GM12878 (cell line): Measurements from ENCODE around the gene UNC13A. TPM values are rescaled to one million over a fixed set of nuclear protein-coding genes. Genes with fewer than 3 reads are reported as not detected.
"Not testable (repeated sequence)": the region's sequence is repeated elsewhere in the genome, so short reads cannot be mapped to it uniquely, and the experiment has no call there.

Experiments used
- ATAC-seq: fragments of 200-7000 bp; cut with Tn5 transposase; 3 replicates; pipeline ENCODE4 v1.9.1; 2020; ENCODE audit warnings: mild to moderate bottlenecking, moderate library complexity
- BruUV-seq: library from RNA; stranded (reverse); fragments of 400-500 nt; replicated peaks from 2 replicates; lab custom pipeline; 2021; lab: Mats Ljungman, UMichigan
- CTCF ChIA-PET: fragments of 300-600 bp; sonication (Branson Sonifier 250); formaldehyde crosslinking; extraction: SDS; loops from one replicate; lab custom pipeline; 2021; ENCODE audit warnings: inconsistent platforms; lab: Yijun Ruan, JAX
- POLR2A ChIA-PET: fragments of 350-600 bp; formaldehyde crosslinking; extraction: SDS; loops from one replicate; lab custom pipeline; 2021; ENCODE audit warnings: inconsistent platforms; lab: Charles Lee
- RAD21 ChIA-PET: fragments of 300-600 bp; sonication (Branson Sonifier 250); formaldehyde crosslinking; loops from one replicate; lab custom pipeline; 2023; ENCODE audit warnings: antibody characterized with exemption; ENCODE audit not compliant: unreplicated experiment; lab: Charles Lee
- SMC1A ChIA-PET: fragments of 300-600 bp; sonication (Branson Sonifier 250); formaldehyde crosslinking; loops from one replicate; lab custom pipeline; 2023; ENCODE audit not compliant: unreplicated experiment, uncharacterized antibody; lab: Charles Lee
- DNase-seq: peaks from one replicate; pipeline ENCODE4 v3.0.0-alpha.2; 2011; ENCODE audit warnings: low read depth, low spot score
- FAIRE-seq: peaks from 3 replicates; lab custom pipeline; 2011; peaks lifted over from hg19 to GRCh38; lab: Jason Lieb, UNC
- H2AFZ ChIP-seq: 2 replicates; pipeline ENCODE4 v1.6.0; 2011; ENCODE audit warnings: low read depth, low read length, control low read depth; ENCODE audit not compliant: control insufficient read depth
- H3K27ac ChIP-seq: 2 replicates; pipeline ENCODE4 v1.5.1; 2011; ENCODE audit warnings: control low read depth; ENCODE audit not compliant: control insufficient read depth, insufficient read depth
- H3K27me3 ChIP-seq, 2 experiments: replicated peaks in 1 of 2; 2 replicates each; pipeline versions ENCODE4 v1.6.0 to v1.6.1; 2011; ENCODE audit warnings: low read length in 1 of 2; ENCODE audit not compliant: control insufficient read depth in 2 of 2, insufficient read depth in 2 of 2
- H3K36me3 ChIP-seq, 2 experiments: 2 replicates each; pipeline ENCODE4 v1.5.1; 2011; ENCODE audit warnings: low read length in 1 of 2; ENCODE audit not compliant: control insufficient read depth in 2 of 2, insufficient read depth in 2 of 2
- H3K4me1 ChIP-seq: 2 replicates; pipeline ENCODE4 v1.6.1; 2011; ENCODE audit warnings: mild to moderate bottlenecking, low read length, moderate library complexity, mixed read lengths; ENCODE audit not compliant: control insufficient read depth, insufficient read depth
- H3K4me2 ChIP-seq: 2 replicates; pipeline ENCODE4 v1.6.0; 2011; ENCODE audit warnings: control low read depth; ENCODE audit not compliant: control insufficient read depth, insufficient read depth
- H3K4me3 ChIP-seq: fragments of 200-600 bp; sonication (generic); 2 replicates; pipeline ENCODE4 v1.5.1; 2016
- H3K79me2 ChIP-seq: 2 replicates; pipeline ENCODE4 v1.6.0; 2011; ENCODE audit warnings: low read length; ENCODE audit not compliant: control insufficient read depth, insufficient read depth
- H3K9ac ChIP-seq: 2 replicates; pipeline ENCODE4 v1.8.0; 2011; ENCODE audit warnings: low read length, control low read depth, mixed read lengths; ENCODE audit not compliant: control insufficient read depth, insufficient read depth
- H3K9me3 ChIP-seq: replicated peaks from 3 replicates; pipeline ENCODE4 v1.5.1; 2011; ENCODE audit warnings: mild to moderate bottlenecking, low read length; ENCODE audit not compliant: control insufficient read depth, insufficient read depth
- H4K20me1 ChIP-seq: 2 replicates; pipeline ENCODE4 v1.6.0; 2011; ENCODE audit not compliant: control insufficient read depth, insufficient read depth
- E4F1 ChIP-seq: fragments of 450-650 bp; IDR thresholded peaks from 2 replicates; pipeline ENCODE4 v1.6.1; 2018; ENCODE audit warnings: borderline replicate concordance, mild to moderate bottlenecking; ENCODE audit not compliant: partially characterized antibody
- EED ChIP-seq: sonication (generic); IDR thresholded peaks from 2 replicates; pipeline ENCODE4 v1.6.1; 2016; ENCODE audit warnings: antibody characterized with exemption, low read depth
- ETV6 ChIP-seq, 2 experiments: fragments of 450-650 bp in 1 of 2; IDR thresholded peaks in 1 of 2; conservative IDR thresholded peaks in 1 of 2; 2 replicates each; pipeline ENCODE4 v1.6.1; 2014; ENCODE audit warnings: antibody characterized with exemption in 1 of 2, borderline replicate concordance in 1 of 2, low read depth in 1 of 2, mild to moderate bottlenecking in 1 of 2, moderate library complexity in 1 of 2
- JUNB ChIP-seq: IDR thresholded peaks from 2 replicates; pipeline ENCODE4 v1.6.1; 2016; ENCODE audit warnings: antibody characterized with exemption, mild to moderate bottlenecking
- MEF2A ChIP-seq: IDR thresholded peaks from 2 replicates; pipeline ENCODE4 v1.6.1; 2011; ENCODE audit warnings: low read depth, mild to moderate bottlenecking, low read length, moderate library complexity; ENCODE audit not compliant: insufficient read depth
- RUNX3 ChIP-seq: IDR thresholded peaks from 2 replicates; pipeline ENCODE4 v1.6.1; 2012; ENCODE audit warnings: low read length, inconsistent platforms
- TARDBP ChIP-seq: IDR thresholded peaks from 2 replicates; pipeline ENCODE4 v1.6.1; 2016; ENCODE audit warnings: borderline replicate concordance
- ZBTB40 ChIP-seq: fragments of 450-650 bp; IDR thresholded peaks from 2 replicates; pipeline ENCODE4 v1.6.1; 2016; ENCODE audit warnings: mild to moderate bottlenecking, moderate library complexity, borderline replicate concordance
- WGBS: methylation state at CpG from one replicate; pipeline ENCODE4 v1.1.6; 2016; ENCODE audit warnings: low lambda C conversion rate; ENCODE audit not compliant: insufficient replicate concordance, insufficient coverage; ENCODE audit errors: missing lambda C conversion rate; 5-methylcytosine and 5-hydroxymethylcytosine counted together
- in situ Hi-C: fragments of 300-500 bp; cut with MboI; formaldehyde crosslinking; loops from 9 replicates; pipeline ENCODE4 v1.14.3; 2018; ENCODE audit warnings: mixed read lengths
- intact Hi-C: fragments of 100-400 bp; cut with micrococcal nuclease; formaldehyde crosslinking; loops from one replicate; pipeline ENCODE4 v1.14.2; 2022; ENCODE audit not compliant: unreplicated experiment
- polyA plus RNA-seq, 11 experiments: library from polyadenylated mRNA; depleted of rRNA in 4 of 11; unstranded in 6 of 11; stranded (reverse) in 5 of 11; fragments of >200 nt; fragmentation: Nextera tagmentation in 4 of 11; fragmentation: Illumina TruSeq in 1 of 11; extraction: Ambion mirVana in 4 of 11; extraction: Trizol in 1 of 11; gene quantifications; 1 replicate in 1 of 11; 2 replicates in 10 of 11; pipeline versions ENCODE4 v1.2.1 to v1.2.3, GENCODE V29; 2011 to 2016; ENCODE audit warnings: inconsistent platforms in 2 of 11, missing spikeins in 2 of 11, low read depth in 1 of 11
- total RNA-seq, 4 experiments: library from RNA; depleted of rRNA in 3 of 4; stranded (reverse); fragments of >200 nt in 3 of 4; fragmentation: Illumina TruSeq in 1 of 4; extraction: Trizol in 1 of 4; gene quantifications; 2 replicates each; pipeline versions ENCODE4 v1.2.1 to v1.2.3, GENCODE V29; 2013 to 2021

The UNC13A gene
- total and polyA plus RNA-seq, 10 of the 15 experiments (the other 5 are each of a cell fraction or from before 2014, with no cell fraction given): under 0.01 to 0.23 (median 0.13) TPM; not detected in 1

- intact Hi-C loops: no loop called here
- Histone ChIP-seq H3K4me2 (no peak overlapping the region), H3K9me3 (no peaks in the 10 kb centered on the region), H3K36me3 (no peaks in the 10 kb centered on the region), H3K4me1 (no peaks in the 10 kb centered on the region), H3K79me2 (no peaks in the 10 kb centered on the region), H4K20me1 (no peaks in the 10 kb centered on the region), H3K27ac (no peak overlapping the region), H2AFZ (no peak overlapping the region), H3K27me3 (no peaks in the 10 kb centered on the region), H3K4me3 (no peak overlapping the region), H3K9ac (no peak overlapping the region)
- RAD21 ChIA-PET: no interaction called here
- no peak for TF ChIP-seq EED
- TF ChIP-seq MEF2A: no peak
- TF ChIP-seq ZBTB40: peak; percentile 38; the same call in 1 of the 2 replicates
- no peak for TF ChIP-seq ETV6 (conservative IDR thresholded peaks at IDR 0.05 in 1 of 2, IDR thresholded peaks at IDR 0.05 in 1 of 2; ENCODE audit: borderline replicate concordance in 1 of 2, low read depth in 1 of 2)
- peak; percentile 67; the same call in 1 of the 2 replicates for TF ChIP-seq RUNX3
- TF ChIP-seq E4F1: no peak
- TF ChIP-seq TARDBP: no peak
- peak; percentile 29 for TF ChIP-seq JUNB
- in situ Hi-C loops: no loop called here
- POLR2A ChIA-PET: interaction anchor here (0.5 kb wide), 1 partner anchor 114 kb away, joined by 3 read pairs; no protein-coding TSS in a partner anchor
- ATAC-seq (no peak), FAIRE-seq (no peak), DNase-seq (no peak)
- CTCF ChIA-PET: interaction anchor here (0.7 kb wide), 1 partner anchor 229 kb away, joined by 3 read pairs; no protein-coding TSS in a partner anchor
- BruUV-seq: no TSS peak
- 0% methylated on average over 1 of the region's 1 CpG for WGBS
- SMC1A ChIA-PET: no interaction called here
These were observed 97.3 kb downstream of the UNC13A start for GRCh38 chr19:17590866-17591265.

GRCh38 chr19:17585395-17585794 lies 102.8 kb downstream of the UNC13A start:
- intact Hi-C loops, H3K9ac ChIP-seq, POLR2A ChIA-PET, H3K9me3 ChIP-seq, in situ Hi-C loops, H3K4me2 ChIP-seq, SMC1A ChIA-PET, BruUV-seq, ATAC-seq, DNase-seq, H4K20me1 ChIP-seq, H3K27ac ChIP-seq, H2AFZ ChIP-seq, H3K4me3 ChIP-seq, RAD21 ChIA-PET, FAIRE-seq, H3K79me2 ChIP-seq, H3K27me3 ChIP-seq, H3K4me1 ChIP-seq: not testable (repeated sequence)
- peaks cover 5 to 14% of the 10 kb centered on the region in 2 experiments; a peak in 3 of 4 replicates for H3K36me3 ChIP-seq
- CTCF ChIA-PET: interaction anchor here (1.0 to 1.3 kb wide), 2 partner anchors 12 to 89 kb away, joined by 3 to 4 read pairs; no protein-coding TSS in a partner anchor
- 42% methylated on average over 7 of the region's 7 CpGs for WGBS
